22Rv1 (cell line): Measurements from ENCODE around the gene GGTLC1.

Source experiments
- H3K27ac ChIP-seq: fragments of 450-650 bp; 2 replicates; pipeline ENCODE4 v1.5.1; 2017
- CTCF ChIP-seq: fragments of 450-650 bp; IDR thresholded peaks from 2 replicates; pipeline ENCODE4 v1.5.1; 2017; ENCODE audit warnings: mild to moderate bottlenecking
- ZFX ChIP-seq: fragments of 450-650 bp; IDR thresholded peaks from 2 replicates; pipeline ENCODE4 v1.6.1; 2017; ENCODE audit warnings: antibody characterized with exemption, borderline replicate concordance

GGTLC1 gene

DNA sequence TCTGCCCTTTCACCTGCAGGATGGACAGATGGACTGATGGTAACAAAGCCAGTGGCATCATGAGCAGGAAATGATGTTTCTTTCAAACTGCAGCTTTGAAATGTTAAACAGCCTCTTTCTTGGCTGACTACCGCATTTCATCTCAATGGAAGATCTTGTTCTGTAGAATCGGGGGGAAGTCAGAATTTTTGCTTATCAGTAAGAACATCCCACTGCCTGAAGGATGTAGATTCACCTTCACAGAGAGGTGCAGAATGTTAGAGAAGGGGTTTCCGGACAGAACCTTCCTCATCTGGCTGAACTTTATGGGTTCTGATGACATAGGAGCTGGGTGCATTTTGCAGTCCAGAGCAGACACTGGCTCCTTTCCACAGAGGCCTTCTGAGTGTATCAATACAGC, 32.7 kb downstream of the GGTLC1 start:
- TF ChIP-seq ZFX: no peak
- TF ChIP-seq CTCF: no peak
- no peak overlapping the region for H3K27ac ChIP-seq

- TF ChIP-seq CTCF (no peak), ZFX (no peak)
Measured at GRCh38 chr20:23954008-23954745, 34.4 kb downstream of the GGTLC1 start.

DNA sequence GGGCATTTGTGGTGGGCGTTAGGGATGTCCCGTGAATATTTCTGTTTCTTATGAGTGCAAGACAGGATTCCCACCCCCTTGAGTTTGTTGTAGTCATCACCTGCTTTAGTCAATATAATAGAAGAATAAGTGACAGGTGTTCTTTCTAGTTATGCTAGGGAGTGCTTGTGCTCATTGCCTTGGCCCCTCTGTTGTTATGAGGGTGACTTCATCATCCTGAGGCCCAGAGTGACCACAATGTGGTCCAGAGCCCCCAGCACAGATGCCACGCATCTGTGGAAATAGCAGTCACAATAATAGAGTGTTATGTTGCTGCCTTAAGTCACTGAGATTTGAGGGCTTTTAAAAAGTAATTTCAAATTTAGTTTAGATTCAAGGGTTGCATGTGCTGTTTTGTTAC, 42.4 kb downstream of the GGTLC1 start:
- TF ChIP-seq CTCF (no peak), ZFX (no peak)
- no peak overlapping the region for H3K27ac ChIP-seq

More at GRCh38 chr20:23954008-23954745, 34.4 kb downstream of the GGTLC1 start:
- H3K27ac ChIP-seq: no peak overlapping the region

- H3K27ac ChIP-seq: no peak overlapping the region
- TF ChIP-seq CTCF: no peak
- no peak for TF ChIP-seq ZFX
Measured at GRCh38 chr20:23943304-23943703, 45.3 kb downstream of the GGTLC1 start.

GRCh38 chr20:23939641-23940040, 48.9 kb downstream of the GGTLC1 start:
- TF ChIP-seq CTCF (no peak), ZFX (no peak)
- no peak overlapping the region for H3K27ac ChIP-seq

DNA sequence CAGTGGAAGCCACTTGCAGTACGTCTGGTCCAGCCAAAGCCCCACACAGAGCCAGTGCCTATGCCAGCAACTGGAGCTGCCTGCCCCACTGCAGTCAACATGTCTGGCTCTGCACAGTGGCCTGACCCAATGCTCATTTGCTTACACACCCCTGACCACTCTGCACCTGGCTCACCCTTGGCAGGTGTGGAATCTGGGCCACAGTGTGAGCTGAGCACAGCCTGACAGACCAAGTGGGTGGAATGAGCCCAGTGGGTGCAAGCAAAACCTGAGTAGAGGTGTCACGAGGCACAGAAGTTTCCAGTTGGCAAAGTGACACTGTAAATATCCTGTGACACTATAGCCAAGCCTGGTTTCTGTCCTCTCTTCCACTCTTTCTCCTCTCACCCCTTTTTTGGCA, 49.5 kb downstream of the GGTLC1 start:
- H3K27ac ChIP-seq: no peak overlapping the region
- no peak for TF ChIP-seq ZFX
- no peak for TF ChIP-seq CTCF

DNA sequence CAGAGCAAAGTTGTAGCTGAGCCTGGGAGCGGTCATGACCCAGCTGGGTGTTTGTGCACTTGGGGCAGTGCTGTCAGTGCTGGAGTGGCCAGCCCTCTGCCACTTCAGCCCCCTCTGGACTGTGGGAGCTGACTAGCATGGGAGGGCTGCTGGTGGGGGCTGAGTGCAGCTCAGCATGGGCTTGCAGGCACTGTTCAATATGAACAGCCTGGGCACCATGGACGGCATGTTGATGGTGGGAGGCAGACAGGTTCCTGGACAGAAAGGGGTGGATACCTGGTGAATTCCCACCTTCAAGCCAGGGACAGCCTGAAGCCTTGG, 50.5 kb downstream of the GGTLC1 start:
- H3K27ac ChIP-seq: no peak overlapping the region
- TF ChIP-seq CTCF (no peak), ZFX (no peak)
